CD4-positive, alpha-beta T cell treated with Interleukin-21 for 1 hour (primary cell): ENCODE measurements around the gene NINJ1.

Experiments used
- DNase-seq: peaks from one replicate; pipeline ENCODE4 v3.0.0-alpha.2; 2020

Gene NINJ1, protein sequence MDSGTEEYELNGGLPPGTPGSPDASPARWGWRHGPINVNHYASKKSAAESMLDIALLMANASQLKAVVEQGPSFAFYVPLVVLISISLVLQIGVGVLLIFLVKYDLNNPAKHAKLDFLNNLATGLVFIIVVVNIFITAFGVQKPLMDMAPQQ

GRCh38 chr9:93134015-93134739 is at the start of gene NINJ1:
NINJ1 (minus strand) TSS chr9:93134251; CDS start chr9:93134217, 34 bp downstream.
- DNase-seq: peak; percentile 93

DNA sequence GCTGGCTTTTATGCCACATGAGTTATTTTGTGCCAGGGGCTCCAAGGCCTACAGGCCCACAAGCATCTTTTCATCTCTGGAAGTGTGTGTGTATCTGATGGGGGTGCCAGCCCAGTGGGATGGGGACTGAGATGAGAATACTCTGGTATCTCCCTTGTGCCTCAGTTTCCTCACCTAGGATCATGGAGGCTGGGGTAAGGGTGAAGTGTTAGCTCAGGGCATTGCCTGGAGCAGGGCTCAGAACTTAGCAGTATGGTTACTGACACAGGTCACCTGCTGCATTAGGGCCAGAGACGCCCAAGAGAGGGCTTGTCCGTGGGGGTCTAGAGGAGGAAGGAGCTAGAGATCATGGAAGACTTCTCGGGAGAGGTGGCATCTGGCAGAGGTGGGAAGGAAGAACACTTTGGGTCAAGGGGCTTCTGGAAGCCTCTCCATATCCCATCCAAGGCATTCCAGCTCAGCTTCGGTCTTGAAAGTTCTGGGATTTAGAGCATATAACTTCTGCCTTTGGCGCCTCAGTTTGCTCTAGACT is 49.1 kb upstream of the NINJ1 start:
- no peak for DNase-seq

DNA sequence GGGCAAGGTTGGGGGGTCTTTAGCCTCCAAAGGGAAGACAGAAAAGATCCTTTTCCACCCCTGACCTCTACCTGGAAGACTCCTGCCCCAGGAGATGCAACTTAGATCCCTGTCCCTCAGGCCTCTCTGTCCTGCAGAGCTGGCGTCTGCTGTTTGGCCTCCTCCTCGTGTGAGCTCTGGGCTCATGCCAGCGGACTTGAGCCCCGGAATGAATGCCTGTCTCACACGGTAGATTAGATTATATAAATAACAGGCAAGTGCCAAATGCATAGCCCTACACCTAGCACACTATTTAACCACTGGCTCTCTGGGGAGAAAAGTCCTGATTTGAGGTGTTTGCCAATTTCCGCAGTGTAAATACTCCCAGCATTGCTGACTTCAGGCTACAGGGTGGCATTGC is 48.5 kb upstream of the NINJ1 start:
- no peak for DNase-seq

GRCh38 chr9:93181672-93182435 is 47.8 kb upstream of the NINJ1 start:
- no peak for DNase-seq

DNA sequence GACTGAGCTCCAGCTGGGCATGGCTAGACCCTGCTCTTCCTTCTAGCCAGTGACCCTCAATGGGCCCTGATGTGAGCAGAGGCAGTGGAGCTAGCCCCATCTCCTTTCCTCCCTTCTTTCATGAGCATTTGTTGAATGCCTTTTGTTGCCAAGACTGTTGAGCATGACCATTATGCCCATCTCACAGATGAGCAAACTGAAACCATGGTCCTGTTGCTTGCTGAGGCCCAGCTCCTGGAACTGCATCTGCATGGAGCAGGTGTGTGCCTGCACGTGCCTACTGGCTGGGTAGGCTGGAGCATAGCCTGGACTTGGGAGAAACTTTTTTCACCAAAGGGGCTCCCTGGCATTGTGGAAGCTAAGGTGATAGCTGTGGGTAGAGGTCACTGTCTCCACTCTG is 46.9 kb upstream of the NINJ1 start:
- no peak for DNase-seq

DNA sequence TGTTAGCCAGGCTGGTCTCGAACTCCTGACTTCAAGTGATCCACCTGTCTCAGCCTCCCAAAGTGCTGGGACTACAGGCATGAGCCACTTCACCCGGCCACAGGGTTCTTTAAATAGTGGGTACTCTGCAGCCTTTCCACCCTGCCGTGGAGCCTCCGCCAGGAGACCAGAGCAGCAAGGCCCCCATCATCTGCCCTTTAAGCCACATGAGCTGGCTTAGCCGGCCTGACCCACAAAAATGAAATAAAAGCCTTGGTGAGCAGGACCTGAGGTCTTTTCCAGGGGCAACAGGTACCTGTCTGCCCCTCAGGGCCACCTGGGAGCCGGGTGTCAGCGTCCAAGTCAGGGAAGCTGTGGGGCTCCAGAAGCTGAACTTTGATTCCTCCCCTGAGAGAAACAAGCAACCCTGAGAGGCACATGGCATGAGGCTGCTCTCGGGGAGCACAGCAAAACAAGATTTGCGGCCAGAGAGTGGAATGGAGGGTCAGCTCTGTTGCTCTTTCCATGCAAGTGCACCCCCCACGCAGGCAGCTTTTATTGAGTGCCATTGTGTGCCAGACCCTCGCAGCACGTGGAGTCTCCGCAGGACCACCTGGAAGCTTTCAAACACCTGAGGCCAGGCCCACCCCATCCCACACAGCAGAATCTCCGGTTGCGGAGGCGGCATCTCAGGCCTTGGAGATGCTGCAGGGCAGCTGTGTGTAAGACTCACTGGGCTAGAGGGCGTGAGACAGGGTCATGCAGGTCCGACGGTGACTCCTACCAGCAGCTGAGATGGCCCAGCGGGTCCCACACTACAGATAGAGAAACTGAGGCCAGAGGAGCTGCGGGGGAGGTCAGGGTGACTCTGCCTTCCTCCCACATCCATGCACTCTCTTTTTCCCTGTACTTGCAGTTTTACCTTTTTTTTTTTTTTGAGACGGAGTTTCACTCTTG is 45.1 kb upstream of the NINJ1 start:
- DNase-seq: no peak

GRCh38 chr9:93177676-93178075 is 43.6 kb upstream of the NINJ1 start:
- DNase-seq: no peak

DNA sequence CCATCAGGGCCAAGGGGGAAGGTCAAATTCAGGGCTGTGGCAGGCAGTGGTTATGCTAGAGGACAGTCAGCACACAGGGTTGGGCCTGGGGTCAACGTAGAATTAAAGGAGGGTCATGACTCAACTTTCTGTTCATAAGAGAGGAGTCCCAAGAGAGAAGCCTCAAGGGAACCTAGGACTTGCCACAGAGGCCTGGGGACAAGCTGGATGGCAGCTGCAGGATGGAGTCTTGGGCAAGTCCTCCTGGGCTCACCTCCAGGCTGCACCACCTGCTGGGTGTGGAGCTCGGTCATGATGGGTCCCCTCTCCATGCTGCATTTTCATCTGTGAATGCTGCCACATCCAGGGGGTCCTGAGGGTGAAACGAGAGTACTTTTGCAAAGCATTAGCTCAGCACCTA is 40.9 kb upstream of the NINJ1 start:
- DNase-seq: no peak

- no peak for DNase-seq
These were observed 39.5 kb upstream of the NINJ1 start for GRCh38 chr9:93173365-93174051.

GRCh38 chr9:93172666-93173364 is 38.8 kb upstream of the NINJ1 start:
- no peak for DNase-seq

GRCh38 chr9:93171261-93171990 is 37.4 kb upstream of the NINJ1 start:
- DNase-seq: no peak

GRCh38 chr9:93170571-93170970 is 36.5 kb upstream of the NINJ1 start:
- no peak for DNase-seq

DNA sequence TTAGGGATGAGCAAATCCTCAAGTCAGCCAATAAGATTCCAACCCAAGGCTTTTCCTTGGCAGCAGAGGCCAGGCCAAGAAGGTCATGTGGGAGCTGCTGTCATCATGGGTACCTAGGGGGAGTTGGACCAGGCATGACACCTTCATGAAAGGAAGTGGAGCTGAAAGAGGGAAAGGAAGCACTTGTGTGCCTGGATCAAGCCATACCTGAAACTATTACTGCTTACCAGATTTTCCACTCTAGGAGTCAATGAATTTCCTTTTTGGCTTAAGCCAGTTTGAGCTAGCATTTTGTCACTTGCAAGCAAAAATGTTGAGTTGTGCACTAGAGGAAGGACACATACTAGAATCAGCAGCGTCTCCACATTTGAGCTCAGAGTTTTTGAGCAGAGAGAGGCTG is 35.4 kb upstream of the NINJ1 start:
- no peak for DNase-seq

DNA sequence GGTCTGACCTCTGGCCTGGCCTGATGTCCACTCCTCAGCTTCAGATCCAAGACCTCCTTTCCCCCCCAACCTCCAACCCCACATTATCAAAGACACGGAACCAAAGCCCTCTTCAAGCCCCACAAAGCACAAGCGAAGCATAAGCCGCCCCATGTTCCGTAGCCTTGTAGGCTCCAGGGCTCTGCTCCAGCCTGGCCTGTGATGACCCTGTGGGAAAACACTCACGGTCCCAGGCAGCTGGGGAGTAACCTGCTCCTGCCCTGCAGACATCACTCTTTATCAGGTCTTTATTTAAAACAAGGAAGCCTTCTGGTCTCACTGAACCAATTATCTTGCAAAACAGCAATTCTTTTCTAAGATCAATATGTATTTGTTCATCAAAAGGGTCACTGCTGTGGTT is 34.5 kb upstream of the NINJ1 start:
- DNase-seq: no peak

DNA sequence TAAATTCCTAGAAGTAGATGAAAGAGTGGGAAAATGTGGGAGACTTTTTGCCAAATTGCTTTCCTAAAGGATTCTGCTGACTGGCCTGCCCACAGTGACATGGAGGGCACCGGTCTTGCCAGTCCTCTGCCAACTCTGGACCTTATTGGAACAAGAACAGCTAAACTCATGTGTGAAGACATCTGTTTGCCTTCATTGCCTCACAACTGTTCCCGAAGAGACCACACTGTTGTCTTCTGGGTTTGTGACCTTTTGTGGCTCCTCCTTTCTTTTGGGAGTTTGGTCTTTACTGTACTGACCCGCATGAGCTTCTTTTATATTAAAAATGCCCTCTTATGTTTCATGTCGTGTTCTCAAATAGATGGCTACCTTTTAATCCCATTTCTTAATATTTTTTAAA is 33.8 kb upstream of the NINJ1 start:
- no peak for DNase-seq

DNA sequence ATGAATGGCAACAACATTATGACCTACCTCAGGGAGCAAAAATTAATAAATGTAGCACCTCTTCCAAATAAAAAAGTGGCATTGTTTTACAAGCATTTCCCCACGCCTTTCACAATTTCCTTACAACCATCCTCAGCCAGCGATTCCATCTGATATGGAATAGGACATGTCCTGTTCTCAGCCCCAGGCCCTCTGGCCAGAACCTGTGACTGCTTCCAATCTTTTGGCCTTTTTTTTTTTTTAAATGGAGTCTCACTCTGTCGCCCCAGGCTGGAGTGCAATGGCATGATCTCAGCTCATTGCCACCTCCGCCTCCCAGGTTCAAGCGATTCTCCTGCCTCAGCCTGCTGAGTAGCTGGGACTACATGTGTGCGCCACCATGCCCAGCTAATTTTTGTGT is 33.1 kb upstream of the NINJ1 start:
- DNase-seq: no peak

GRCh38 chr9:93166699-93167098 is 32.6 kb upstream of the NINJ1 start:
- DNase-seq: no peak

DNA sequence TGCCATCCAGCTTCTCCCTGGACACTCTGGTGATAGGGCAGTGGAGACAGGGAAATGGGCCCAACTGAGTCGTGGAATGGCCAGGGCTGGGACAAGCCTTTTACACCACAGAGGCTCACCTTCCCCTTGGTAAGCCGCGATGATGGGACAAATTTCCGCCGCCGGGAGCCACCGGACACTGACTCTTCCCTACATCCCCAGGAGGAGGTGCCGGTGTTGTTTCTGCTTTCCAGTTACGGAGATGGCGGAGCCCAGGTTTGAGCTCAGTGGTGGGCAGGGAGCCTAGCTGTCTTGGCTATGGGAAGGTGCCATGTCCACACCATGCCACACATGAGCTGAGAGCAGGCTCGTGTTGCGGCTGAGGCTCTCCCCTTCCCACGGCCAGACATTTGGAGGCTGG is 30.0 kb upstream of the NINJ1 start:
- DNase-seq: no peak

GRCh38 chr9:93161786-93162562 is 27.9 kb upstream of the NINJ1 start:
- no peak for DNase-seq
